Ureter (tissue), 1 donor: ENCODE data around the gene RAB11FIP5. TPM values are rescaled to one million over a fixed set of nuclear protein-coding genes. Genes with fewer than 3 reads are reported as not detected.
"Not testable (repeated sequence)": the region's sequence is repeated elsewhere in the genome, so short reads cannot be mapped to it uniquely, and the experiment has no call there.

Experiments used
- DNase-seq: peaks from one replicate; pipeline ENCODE4 v3.0.0-alpha.2; 2020; ENCODE audit warnings: low spot score
- total RNA-seq: library from RNA; stranded (reverse); gene quantifications from one replicate; pipeline ENCODE4 v1.2.4, GENCODE V29; 2023
- donor health status: DM: yes; HTN: yes; CAD: no.

RAB11FIP5 gene
- total RNA-seq, 1 donor from 2014 or later: 26.1 TPM

DNA sequence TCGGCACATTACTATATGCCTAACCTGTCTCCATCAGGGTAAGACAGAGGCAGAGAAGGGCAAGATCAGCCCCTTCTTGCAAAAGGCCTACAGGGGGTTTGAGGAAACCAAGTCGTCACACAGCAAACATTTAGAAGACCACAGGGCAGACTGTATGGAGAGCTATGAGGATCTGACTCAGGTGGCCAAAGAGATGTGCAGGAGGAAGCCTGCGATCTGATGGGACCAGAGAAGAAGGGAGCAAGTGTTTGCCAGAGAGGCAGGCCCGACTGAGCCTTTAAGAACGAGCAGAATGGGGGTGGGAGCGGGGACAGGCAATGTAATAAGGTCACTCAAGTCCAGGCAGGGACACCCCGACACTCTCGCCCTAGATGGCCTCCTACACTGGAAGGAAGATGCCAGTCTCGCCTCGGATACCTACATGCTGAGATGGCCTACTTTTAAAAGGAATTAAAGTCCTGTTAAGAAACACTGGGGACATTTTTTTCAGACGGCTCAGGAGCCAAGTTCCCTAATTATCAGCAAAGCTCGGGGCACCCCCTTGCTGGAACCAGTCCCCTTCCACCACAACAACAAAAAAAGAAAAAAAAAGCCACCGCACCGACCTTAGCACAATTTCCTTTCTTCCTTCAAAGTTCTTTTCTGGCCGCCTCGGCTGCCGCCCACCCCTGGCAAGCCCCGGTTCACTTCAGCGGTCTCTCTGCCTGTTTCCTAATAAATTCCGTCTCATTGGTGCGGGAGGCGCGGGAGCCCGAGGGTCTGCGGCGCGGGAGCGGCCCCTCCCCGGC lies 42.7 kb downstream of the RAB11FIP5 start:
- no peak for DNase-seq

DNA sequence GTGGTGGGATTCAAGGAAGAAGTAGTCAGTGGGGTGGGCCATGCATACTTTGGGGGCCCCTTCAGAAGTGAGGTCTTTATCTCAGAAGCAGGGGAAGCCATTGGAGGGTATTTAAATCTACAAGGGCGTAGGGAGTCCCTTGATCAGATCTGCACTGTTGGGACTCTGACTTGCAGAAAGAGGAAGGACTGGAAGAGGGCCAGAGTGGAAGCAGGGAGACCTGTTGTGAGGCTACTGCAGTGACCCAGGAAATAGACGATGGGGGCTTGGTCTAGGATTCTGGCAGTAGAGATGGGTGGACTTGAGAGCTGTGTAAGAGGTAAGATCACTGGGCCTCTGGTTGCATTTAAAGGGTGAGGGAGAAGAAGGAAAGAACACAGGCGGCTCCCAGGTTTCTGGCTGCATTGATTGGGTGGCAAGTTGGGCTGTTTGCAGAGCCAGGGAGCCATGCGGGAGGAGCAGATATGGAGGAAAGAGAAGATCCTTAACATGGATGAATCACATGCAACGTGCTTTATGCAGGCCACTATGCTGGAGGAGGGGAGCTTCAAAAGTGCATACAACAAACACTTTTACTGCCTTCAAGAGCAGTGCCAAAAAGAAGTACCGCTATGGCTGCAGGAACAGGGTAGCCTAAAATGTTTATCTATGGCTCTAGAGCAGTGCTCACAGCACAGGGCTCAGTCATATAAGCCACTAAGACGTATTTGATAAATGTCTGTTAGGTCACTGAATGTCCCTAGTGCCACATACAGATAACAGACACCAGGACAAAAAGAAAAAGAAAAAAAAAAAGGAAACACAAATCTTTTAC lies 43.5 kb downstream of the RAB11FIP5 start:
- DNase-seq: no peak

DNA sequence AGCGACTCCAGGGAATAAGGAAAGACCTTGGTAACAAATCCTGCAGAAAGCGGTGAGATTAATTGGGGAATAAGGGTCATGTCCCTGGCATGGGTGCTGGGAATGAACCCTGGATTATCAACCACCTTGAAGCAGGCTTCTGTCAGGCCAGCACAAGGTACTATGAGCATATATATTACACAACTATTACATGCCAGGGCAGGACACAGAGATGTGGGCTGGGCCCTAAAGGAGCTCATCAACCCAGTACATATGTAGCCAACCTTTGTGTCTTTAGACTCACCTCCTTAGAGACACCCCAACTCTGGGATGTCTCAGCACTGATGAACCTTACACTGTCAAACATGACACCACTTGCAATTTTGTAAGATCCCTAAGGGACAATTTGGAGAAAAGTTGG lies 44.6 kb downstream of the RAB11FIP5 start:
- DNase-seq: no peak

DNA sequence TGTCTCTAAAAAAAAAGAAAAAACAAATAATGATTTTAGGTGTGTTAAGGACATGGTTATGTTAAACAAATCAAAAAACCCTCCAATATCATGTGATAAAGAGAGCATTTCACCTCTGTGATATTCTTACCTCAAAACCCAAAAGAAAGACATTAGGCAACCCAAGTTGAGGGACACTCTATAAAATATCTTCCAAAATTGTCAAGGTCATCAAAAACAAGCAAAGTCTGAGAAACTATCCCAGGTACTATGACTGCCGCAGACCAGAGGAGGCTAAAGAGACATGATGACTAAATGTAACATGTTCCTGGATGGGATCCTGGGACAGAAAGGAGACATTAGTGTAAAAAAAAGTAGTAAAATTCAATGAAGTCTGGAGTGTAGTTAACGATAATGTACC lies 45.7 kb downstream of the RAB11FIP5 start:
- DNase-seq: no peak

DNA sequence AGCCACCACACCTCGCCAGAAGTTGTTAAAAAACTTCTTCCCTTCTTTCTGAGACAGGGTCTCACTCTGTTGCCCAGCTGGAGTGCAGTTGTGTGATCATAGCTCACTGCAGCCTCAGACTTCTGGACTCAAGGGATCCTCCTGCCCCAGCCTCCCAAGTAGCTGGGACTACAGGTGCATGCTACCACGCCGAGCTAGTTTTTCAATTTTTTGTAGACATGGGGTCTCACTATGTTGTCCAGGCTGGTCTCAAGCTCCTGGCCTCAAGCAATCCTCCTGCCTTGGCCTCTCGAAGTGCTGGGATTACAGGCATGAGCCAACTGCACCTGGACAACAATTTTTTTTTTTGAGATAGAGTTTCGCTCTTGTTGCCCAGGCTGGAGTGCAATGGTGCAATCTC lies 47.7 kb downstream of the RAB11FIP5 start:
- DNase-seq: not testable (repeated sequence)

DNA sequence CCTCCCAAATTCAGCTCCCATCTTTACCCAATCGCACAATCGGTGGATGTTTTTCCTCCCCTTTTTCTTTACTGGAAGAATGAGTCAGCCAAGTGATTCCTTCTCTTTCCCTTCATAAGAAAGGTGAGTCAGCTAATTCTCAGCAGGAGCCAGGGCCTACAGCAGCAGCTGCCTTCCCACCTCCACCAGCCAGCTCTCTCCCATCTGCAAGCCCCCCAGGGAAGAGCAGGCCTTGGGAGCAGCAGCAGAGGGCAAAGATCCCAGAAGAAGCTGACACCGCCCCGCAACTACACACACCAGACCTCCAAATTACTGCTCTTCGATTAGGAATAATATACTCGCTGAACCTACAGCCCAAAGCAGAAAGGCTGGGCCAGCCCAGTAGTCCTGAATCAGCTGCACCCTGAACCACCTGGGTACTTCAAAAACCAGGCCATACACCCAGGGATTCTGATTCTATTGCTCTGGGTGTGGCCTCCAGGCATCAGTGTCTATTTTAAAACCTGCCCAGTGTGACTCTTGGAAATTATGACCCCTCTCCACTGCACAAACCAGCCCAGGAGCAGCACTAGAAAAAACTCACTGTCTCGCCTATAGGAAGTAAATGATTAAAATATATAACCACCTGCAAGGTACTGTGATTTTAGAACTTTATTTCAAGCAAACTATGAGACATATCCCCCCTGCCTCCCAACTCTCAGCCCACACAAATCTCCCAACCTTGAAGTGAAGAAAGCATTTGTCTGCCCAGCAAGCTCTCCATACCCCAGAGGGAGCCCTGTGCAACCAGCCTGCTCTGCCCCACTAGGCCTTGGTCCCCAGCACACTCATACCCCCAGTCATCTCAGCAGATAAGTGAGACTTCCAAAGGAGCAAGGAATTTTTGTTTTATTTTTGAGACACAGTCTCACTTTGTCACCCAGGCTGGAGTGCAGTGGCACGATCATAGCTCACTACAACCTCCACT lies 48.6 kb downstream of the RAB11FIP5 start:
- DNase-seq: no peak

DNA sequence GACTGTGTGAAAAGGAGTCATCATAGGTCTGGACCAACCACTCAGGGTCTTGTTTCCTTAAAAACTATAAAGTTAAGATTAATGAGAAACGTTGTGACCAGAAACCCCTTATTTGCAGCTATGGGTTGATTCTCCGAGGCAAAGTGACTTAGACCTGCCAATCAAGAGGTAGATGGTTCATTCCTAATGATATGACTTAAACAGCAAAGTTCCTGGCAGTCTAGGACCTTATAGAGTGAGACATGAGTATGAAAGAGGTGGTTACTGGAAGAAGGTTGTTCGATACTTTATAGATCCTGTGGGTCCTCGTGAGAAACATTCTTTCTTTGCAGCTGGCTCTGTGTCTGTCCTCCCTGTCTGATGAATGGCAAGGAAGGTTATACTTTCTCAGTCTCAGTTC lies 49.3 kb downstream of the RAB11FIP5 start:
- DNase-seq: no peak

DNA sequence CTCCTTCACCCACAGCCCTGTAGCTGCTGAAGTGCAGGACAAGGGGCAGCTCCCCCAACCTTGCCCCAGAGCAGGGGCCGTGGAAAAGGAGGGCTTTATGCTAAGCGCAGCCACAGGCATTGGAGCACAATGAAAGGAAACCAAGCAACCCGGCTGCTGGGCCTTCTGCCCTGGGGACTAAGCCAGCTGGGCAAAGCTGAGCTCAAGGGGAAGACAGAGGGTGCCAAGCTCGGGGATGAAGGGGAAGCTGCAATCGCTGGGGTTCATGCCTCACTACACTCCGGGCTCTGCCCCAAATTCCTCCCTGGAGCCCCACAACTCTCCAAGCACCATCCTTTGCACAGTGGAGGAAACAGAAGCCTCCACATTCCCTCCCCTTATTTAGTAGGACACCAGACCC lies 53.6 kb downstream of the RAB11FIP5 start:
- no peak for DNase-seq

DNA sequence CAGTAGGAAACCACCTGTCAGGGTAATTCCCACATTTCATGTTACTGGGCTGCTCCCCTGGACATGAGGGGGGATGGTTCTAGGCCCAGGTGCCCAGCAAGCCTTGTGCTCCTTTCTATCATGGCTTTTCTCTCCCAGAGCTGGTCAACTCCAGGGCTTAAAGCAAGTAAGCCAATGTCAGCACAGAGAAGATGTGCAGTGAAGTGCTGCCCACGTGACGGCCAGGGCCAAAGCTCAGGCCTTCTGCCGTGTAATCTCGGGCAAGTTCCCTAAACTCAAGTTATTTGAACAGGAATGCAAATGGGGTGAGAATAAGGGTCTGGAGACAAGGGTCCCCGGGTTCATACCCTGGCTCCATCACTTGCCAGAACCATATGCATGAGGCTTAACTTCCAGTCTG lies 57.8 kb downstream of the RAB11FIP5 start:
- no peak for DNase-seq

DNA sequence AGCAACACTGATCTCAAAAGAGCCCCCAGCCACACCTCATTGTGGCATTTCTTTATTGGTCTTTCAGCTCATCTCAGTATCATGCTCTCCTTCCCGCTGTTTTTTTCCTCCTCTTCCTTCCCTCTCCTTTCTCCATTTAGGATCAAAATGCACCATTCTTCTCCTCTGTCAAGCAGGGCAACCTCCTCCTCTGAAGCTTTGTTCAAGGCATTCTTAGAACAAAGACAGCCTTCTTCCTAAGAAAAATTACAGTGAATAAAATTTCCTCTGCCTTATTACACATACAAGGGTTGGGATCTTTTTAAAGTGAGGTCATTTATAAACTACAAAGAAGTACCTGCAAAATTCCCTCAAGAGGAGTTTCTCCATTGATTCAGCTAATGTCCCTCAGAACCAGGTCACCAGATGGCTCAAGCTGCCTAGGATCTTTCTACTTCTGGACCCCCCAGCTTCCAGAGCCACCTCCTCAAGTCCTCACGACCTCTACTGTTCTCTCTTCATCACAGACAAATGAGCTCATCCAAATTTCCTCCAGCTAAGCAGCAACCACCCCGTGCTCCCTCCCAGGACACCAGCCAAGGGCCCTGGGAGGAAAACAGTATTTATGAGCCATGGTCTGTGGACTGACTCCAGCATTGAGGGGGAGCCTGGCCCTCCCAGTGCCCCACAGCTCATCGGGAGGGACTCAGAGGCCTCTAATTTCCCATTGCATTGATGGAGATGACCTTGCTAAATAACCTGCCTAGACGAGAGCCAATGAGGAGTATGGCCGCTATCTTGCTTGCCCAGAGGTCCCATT lies 59.2 kb downstream of the RAB11FIP5 start:
- DNase-seq: no peak

DNA sequence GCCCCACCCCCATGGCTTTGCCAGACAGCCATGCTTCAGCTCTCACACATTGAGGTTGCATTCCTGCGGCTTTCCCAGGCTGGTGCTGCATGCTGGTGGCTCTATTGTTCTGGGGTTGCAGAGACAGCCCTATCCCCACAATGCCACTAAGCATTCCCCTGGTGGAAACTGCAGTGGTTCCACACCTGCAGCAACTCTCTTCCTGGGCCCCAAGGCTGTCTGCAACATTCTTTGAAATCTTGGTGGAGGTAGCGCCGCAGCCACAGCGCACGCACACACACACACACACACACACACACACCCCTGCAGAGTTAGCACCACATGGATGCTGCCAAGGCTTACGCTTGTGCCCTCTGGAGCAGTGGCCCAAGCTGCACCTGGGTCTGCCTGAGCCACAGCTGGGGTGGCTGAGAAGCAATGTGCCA lies 62.6 kb downstream of the RAB11FIP5 start:
- DNase-seq: no peak

DNA sequence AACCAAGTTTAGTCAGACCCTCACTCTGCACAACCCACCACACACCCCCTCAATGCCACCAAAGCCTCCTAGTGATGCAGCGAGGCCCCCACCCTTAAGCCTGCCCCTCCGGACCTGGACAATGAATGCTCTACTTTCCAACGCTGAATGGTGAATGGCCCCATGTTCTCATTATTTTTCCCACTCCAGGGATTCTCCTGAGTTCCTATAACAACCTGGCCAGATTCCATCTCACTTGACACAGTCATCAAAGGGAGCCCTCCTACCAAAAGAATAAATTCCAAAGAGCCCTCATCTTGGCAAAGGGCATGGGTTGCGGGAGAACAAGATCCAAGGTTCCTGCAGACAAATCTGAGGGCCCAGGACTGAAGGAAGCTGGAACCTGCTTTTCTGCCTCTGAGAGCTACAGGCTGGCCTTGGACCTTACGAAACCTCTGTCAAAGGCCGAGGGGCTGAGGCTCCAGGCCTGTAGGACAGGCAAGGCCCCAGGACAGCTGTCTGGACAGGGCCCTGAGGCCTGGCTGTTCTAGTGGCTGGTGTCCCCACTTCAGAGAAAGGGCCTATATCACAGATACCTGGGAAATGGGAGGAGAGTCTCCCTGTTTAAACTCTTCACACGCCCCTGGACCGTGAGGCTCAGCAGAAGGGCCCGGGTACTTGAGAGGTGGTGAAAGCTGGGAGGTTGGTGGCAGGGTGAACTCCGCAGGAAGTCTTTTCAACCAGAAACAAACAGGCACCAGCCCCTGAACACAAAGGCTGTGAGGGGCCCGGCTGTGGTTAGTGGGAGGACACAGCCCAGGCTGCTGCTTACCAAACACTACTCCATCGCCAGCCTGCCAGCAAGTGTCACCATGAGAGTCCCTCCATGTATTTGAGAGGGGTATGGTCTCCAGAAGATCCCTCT lies 68.6 kb downstream of the RAB11FIP5 start:
- DNase-seq: no peak

DNA sequence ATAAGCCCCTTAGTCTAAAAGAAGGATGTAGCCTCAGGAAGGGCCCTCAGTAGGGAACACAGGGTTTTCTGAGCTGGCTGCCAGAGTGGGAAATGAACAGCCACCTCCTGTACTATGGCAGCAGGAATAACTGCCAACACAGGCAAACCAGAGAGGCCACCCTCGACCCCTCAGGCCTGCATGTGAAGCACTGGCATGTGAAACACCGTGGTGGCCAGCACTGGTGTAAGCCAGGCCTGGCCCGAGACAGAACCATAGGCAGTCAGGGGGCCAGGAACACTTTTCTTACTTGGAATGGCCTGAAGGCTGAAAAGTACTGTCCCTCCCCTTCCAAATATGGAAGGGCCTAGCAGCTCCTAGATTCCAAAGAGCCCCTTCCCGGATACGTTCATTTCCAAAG lies 69.5 kb downstream of the RAB11FIP5 start:
- no peak for DNase-seq

DNA sequence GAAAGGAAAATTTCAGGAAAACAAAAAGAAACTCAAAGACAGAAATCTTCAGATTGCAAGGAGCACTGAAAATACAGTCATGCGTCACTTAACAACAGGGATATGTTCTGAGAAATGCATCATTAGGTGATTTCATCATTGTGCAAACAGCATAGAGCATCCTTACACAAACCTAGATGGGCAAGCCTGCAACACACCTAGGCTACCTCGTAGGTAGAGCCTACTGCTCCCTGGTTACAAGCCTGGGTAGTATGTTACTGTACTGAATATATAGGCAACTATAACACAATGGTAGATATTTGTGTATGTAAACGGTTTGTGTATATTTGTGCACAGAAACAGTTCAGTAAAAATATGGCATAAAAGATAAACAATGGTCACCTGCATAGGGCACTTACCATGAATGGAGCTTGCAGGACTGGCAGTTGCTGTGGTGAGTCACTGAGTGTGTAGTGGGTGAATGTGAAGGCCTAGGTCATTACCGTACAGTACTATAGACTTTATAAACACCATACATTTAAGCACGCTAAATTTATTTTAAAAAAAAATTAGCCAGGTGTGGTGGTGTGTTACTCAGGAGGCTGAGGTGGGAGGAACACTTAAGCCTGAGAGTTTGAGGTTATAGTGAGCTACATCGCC lies 74.7 kb downstream of the RAB11FIP5 start:
- no peak for DNase-seq

DNA sequence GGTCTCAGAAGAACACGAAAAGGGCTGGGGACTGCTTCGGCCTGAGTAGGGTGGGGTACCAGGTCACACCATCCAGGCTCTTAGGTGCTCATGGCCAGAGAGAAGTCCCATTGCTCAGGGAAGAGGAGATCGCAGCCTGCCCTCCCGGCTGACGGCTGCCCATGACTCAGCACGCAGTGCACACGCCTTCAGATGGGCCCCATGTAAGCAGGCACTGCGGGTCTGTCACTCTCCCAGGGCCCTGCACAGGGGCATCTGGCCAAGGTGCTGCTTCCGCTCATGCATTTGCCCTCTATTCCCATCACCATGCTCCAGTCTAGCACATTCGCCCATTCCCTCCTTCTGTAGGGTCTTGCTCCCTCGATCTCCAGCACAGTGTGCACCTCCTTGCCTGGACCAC lies 76.0 kb downstream of the RAB11FIP5 start:
- no peak for DNase-seq

DNA sequence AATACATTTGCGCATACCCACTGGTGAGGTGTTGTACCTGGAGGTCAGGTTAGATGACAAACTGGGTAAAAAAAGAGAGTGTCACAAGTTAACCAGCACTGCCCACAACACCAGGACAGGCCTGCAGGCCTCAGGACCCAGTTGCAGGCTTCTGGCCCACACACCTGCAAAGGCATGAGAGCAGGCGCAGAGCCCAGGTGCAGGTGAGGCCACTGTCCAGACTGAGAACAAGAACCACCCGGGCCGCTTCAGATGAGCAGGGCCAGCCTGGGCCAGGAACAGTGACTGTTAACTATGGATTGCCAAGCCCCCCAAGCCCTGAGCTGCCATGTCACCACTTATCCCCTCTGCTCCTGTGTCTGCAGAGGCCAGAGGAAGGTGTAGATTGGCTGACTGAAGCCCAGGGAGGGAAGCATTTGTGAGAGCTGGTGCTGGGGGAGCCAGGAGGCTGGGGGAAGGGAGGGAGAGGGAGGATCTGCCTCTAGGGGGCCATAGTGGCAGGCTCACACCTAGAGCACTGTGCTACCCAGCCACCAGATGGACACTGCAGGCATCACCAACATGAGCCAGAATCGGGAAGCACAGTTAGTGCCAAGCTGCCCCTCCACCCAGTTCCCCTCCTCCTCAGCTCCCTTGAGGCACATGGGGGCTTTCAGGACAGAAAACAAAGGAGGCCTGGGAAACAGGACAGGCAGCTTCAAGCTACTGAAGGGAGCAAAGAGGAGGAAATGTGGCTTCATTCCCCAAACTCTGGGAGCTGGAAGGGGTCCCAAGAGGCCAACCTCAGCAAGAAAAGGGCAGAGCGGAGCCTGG lies 76.6 kb downstream of the RAB11FIP5 start:
- no peak for DNase-seq

DNA sequence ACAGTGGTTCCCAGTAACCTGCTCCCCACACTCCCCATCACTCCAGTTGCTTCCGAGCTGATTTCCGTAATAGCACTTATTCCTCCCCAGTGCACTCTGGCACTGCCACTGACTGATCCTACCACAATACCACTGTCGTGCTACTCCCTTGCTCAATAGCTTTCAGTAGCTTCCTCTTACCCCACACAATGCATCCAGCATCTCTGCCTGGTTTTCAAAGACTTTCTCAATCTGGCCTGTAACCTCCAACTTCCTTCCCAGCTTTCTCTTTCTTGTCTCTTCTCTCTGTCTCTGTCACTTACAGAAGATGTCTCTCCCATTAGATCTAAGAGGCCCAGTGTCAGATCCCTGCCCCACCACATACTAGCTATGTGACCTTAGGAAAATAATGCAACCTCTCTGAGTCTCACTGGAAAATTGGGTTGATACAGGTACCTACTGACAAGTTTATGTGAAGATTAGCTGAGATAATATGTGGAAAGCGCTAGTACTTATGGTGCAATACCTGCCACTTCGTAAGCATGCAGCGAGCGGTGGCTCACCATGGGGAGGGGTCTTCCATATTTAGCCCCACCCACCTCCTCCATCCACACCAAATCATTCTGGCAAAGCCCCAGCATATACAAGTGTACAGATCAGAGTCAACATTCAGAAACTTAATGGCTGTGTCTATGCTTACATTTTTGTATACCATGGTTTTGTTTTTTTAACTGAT lies 77.9 kb downstream of the RAB11FIP5 start:
- DNase-seq: no peak

DNA sequence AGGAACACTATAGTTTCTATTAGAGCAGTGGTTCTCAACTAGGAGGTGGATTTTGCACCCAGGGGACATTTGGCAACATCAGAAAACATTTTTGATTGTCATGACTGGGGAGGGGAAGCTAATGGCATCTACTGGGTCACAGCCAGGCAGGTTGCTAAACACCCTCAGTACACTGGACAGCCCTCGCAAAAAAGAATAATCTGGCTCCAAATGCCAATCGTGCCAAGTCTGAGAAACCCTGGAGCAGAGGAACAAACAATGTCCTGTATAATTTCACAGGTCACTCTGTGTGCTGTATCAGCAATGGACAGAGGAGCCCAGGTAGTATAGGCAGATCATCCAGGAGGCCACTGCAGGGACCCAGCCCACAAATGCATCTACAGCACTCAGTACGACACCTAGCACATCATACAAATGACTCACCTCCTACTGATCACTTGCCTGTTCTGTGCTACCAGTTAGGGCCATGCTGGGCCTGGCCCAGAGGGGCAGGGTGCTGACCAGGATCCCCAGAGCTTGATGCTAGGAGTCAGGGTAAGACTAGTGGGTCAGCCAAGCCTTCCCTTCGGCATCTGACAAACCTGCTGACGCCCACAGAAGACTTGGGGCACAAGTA lies 78.9 kb downstream of the RAB11FIP5 start:
- DNase-seq: no peak
